Measurements from ENCODE around the gene CFAP73. TPM values are rescaled to one million over a fixed set of nuclear protein-coding genes. Genes with fewer than 3 reads are reported as not detected.

CFAP73 gene
- total and polyA plus RNA-seq, 2 experiments from 2014 or later: 0.50 to 0.59 TPM

DNA sequence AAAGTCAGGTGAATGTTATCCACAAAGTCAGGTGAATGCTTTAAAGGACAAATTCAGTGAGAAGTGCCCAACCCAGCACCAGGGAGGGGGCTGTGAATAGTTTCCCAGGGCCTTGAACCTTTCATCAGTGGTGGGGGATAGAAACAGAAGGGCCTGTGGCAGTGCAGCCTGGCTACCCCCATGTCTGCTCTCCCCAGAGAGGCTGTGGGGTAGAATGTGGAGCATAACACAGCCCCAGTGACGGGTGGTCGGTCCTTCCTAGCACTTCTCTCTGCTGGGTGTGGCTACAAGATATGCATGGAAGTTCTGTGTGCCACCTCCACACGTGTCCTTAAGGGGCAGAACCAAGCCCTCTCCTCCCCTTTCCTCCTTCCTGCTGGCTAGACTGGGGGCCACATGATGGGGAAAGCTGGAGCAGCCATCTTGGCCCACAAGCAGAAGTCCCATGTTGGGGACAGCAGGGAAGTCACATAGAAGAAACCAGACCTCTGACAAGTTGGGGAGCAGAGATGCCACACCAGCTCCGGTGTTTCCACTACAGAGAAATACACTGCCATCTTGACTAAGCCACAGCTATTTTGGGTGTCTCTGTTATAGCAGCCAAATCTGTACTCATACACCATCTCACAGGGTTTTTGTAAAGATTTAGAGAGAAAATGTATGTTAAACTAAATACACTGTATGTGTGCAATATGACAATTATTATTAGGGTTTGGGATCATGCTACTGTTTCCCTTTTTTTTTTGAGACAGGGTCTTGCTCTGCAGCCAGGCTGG is 53.0 kb downstream of the CFAP73 start:
- Histone ChIP-seq H3K4me2 (no peak overlapping the region), H3K36me3 (ENCODE audit: insufficient read depth) (no peaks in the 10 kb centered on the region), H3K4me3 (no peak overlapping the region), H2AFZ (no peak overlapping the region), H4K20me1 (replicated peaks; ENCODE audit: insufficient read depth) (no peaks in the 10 kb centered on the region), H3K27me3 (ENCODE audit: insufficient read depth) (no peaks in the 10 kb centered on the region), H3K4me1 (ENCODE audit: insufficient read depth) (no peaks in the 10 kb centered on the region; the same call in 1 of the 2 replicates), H3K27ac (ENCODE audit: low read depth) (no peak overlapping the region), H3F3A (replicated peaks; ENCODE audit: low read depth) (no peaks in the 10 kb centered on the region), H3K79me2 (replicated peaks; ENCODE audit: insufficient read depth) (no peaks in the 10 kb centered on the region), H3K9me2 (ENCODE audit: insufficient read depth) (no peaks in the 10 kb centered on the region)
- peaks cover 2% of the 10 kb centered on the region for H3K27me3 Mint-ChIP-seq (ENCODE audit: insufficient read depth, low read depth, poor library complexity)
- TF ChIP-seq STAT1 (IDR thresholded peaks at IDR 0.05; ENCODE audit: unreplicated experiment) (no peak), EZH2phosphoT487 (IDR thresholded peaks at IDR 0.05; ENCODE audit: unreplicated experiment) (no peak), ZNF331 (CRISPR knock-in tag; IDR thresholded peaks at IDR 0.05; ENCODE audit: low read depth) (no peak), ZNF114 (CRISPR knock-in tag; IDR thresholded peaks at IDR 0.05) (no peak), EZH2 (IDR thresholded peaks at IDR 0.05; ENCODE audit: low read depth, unreplicated experiment) (no peak), JUNB (IDR thresholded peaks at IDR 0.05; ENCODE audit: unreplicated experiment) (no peak), POLR2AphosphoS5 (IDR thresholded peaks at IDR 0.05; ENCODE audit: low read depth) (no peak), CREB1 (CRISPR knock-in tag; IDR thresholded peaks at IDR 0.05; ENCODE audit: low read depth) (no peak), NANOG (IDR thresholded peaks at IDR 0.05; ENCODE audit: borderline replicate concordance) (no peak)
- TF ChIP-seq, protein P1, sequence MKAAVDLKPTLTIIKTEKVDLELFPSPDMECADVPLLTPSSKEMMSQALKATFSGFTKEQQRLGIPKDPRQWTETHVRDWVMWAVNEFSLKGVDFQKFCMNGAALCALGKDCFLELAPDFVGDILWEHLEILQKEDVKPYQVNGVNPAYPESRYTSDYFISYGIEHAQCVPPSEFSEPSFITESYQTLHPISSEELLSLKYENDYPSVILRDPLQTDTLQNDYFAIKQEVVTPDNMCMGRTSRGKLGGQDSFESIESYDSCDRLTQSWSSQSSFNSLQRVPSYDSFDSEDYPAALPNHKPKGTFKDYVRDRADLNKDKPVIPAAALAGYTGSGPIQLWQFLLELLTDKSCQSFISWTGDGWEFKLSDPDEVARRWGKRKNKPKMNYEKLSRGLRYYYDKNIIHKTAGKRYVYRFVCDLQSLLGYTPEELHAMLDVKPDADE (IDR thresholded peaks at IDR 0.05): no peak
- TF ChIP-seq, protein P2, sequence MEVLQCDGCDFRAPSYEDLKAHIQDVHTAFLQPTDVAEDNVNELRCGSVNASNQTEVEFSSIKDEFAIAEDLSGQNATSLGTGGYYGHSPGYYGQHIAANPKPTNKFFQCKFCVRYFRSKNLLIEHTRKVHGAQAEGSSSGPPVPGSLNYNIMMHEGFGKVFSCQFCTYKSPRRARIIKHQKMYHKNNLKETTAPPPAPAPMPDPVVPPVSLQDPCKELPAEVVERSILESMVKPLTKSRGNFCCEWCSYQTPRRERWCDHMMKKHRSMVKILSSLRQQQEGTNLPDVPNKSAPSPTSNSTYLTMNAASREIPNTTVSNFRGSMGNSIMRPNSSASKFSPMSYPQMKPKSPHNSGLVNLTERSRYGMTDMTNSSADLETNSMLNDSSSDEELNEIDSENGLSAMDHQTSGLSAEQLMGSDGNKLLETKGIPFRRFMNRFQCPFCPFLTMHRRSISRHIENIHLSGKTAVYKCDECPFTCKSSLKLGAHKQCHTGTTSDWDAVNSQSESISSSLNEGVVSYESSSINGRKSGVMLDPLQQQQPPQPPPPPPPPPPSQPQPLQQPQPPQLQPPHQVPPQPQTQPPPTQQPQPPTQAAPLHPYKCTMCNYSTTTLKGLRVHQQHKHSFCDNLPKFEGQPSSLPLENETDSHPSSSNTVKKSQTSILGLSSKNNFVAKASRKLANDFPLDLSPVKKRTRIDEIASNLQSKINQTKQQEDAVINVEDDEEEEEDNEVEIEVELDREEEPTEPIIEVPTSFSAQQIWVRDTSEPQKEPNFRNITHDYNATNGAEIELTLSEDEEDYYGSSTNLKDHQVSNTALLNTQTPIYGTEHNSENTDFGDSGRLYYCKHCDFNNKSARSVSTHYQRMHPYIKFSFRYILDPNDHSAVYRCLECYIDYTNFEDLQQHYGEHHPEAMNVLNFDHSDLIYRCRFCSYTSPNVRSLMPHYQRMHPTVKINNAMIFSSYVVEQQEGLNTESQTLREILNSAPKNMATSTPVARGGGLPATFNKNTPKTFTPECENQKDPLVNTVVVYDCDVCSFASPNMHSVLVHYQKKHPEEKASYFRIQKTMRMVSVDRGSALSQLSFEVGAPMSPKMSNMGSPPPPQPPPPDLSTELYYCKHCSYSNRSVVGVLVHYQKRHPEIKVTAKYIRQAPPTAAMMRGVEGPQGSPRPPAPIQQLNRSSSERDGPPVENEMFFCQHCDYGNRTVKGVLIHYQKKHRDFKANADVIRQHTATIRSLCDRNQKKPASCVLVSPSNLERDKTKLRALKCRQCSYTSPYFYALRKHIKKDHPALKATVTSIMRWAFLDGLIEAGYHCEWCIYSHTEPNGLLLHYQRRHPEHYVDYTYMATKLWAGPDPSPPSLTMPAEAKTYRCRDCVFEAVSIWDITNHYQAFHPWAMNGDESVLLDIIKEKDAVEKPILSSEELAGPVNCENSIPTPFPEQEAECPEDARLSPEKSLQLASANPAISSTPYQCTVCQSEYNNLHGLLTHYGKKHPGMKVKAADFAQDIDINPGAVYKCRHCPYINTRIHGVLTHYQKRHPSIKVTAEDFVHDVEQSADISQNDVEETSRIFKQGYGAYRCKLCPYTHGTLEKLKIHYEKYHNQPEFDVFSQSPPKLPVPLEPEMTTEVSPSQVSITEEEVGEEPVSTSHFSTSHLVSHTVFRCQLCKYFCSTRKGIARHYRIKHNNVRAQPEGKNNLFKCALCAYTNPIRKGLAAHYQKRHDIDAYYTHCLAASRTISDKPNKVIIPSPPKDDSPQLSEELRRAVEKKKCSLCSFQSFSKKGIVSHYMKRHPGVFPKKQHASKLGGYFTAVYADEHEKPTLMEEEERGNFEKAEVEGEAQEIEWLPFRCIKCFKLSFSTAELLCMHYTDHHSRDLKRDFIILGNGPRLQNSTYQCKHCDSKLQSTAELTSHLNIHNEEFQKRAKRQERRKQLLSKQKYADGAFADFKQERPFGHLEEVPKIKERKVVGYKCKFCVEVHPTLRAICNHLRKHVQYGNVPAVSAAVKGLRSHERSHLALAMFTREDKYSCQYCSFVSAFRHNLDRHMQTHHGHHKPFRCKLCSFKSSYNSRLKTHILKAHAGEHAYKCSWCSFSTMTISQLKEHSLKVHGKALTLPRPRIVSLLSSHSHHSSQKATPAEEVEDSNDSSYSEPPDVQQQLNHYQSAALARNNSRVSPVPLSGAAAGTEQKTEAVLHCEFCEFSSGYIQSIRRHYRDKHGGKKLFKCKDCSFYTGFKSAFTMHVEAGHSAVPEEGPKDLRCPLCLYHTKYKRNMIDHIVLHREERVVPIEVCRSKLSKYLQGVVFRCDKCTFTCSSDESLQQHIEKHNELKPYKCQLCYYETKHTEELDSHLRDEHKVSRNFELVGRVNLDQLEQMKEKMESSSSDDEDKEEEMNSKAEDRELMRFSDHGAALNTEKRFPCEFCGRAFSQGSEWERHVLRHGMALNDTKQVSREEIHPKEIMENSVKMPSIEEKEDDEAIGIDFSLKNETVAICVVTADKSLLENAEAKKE (CRISPR knock-in tag; IDR thresholded peaks at IDR 0.05): no peak
- TF ChIP-seq, protein P3, sequence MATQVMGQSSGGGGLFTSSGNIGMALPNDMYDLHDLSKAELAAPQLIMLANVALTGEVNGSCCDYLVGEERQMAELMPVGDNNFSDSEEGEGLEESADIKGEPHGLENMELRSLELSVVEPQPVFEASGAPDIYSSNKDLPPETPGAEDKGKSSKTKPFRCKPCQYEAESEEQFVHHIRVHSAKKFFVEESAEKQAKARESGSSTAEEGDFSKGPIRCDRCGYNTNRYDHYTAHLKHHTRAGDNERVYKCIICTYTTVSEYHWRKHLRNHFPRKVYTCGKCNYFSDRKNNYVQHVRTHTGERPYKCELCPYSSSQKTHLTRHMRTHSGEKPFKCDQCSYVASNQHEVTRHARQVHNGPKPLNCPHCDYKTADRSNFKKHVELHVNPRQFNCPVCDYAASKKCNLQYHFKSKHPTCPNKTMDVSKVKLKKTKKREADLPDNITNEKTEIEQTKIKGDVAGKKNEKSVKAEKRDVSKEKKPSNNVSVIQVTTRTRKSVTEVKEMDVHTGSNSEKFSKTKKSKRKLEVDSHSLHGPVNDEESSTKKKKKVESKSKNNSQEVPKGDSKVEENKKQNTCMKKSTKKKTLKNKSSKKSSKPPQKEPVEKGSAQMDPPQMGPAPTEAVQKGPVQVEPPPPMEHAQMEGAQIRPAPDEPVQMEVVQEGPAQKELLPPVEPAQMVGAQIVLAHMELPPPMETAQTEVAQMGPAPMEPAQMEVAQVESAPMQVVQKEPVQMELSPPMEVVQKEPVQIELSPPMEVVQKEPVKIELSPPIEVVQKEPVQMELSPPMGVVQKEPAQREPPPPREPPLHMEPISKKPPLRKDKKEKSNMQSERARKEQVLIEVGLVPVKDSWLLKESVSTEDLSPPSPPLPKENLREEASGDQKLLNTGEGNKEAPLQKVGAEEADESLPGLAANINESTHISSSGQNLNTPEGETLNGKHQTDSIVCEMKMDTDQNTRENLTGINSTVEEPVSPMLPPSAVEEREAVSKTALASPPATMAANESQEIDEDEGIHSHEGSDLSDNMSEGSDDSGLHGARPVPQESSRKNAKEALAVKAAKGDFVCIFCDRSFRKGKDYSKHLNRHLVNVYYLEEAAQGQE (IDR thresholded peaks at IDR 0.05; ENCODE audit: unreplicated experiment): no peak
- TF ChIP-seq, protein P4, sequence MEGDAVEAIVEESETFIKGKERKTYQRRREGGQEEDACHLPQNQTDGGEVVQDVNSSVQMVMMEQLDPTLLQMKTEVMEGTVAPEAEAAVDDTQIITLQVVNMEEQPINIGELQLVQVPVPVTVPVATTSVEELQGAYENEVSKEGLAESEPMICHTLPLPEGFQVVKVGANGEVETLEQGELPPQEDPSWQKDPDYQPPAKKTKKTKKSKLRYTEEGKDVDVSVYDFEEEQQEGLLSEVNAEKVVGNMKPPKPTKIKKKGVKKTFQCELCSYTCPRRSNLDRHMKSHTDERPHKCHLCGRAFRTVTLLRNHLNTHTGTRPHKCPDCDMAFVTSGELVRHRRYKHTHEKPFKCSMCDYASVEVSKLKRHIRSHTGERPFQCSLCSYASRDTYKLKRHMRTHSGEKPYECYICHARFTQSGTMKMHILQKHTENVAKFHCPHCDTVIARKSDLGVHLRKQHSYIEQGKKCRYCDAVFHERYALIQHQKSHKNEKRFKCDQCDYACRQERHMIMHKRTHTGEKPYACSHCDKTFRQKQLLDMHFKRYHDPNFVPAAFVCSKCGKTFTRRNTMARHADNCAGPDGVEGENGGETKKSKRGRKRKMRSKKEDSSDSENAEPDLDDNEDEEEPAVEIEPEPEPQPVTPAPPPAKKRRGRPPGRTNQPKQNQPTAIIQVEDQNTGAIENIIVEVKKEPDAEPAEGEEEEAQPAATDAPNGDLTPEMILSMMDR (conservative IDR thresholded peaks at IDR 0.05; ENCODE audit: low read depth in 2 of 2): no peak
- H3K27ac Mint-ChIP-seq: no peak overlapping the region
- H3K4me1 Mint-ChIP-seq: no peaks in the 10 kb centered on the region; the same call in 2 of the 3 replicates
- DNase-seq (ENCODE audit: low spot score): no peak
- H3K4me3 Mint-ChIP-seq: no peak overlapping the region
- ATAC-seq: no peak
- peaks cover 6% of the 10 kb centered on the region; the same call in 2 of the 3 replicates for H3K9me3 Mint-ChIP-seq
- peaks cover 6% of the 10 kb centered on the region for H3K36me3 Mint-ChIP-seq (ENCODE audit: low read depth)
